HG03378 (cell line): Measurements from ENCODE around the gene OR8D4.
"Not testable (repeated sequence)": the region's sequence is repeated elsewhere in the genome, so short reads cannot be mapped to it uniquely, and the experiment has no call there.

Experiments
- ATAC-seq: cut with Tn5 transposase; IDR thresholded peaks from one replicate; pipeline ENCODE4 v1.9.1; 2021; ENCODE audit warnings: mild to moderate bottlenecking, moderate library complexity; ENCODE audit not compliant: unreplicated experiment

The OR8D4 gene

GRCh38 chr11:123901867-123902266, at the start of gene OR8D4:
Gene OR8D4 (plus strand): TSS chr11:123902167. CDS start chr11:123906432, 4,265 bp downstream.
- no peak for ATAC-seq

GRCh38 chr11:123852321-123852720, 49.6 kb upstream of the OR8D4 start:
- no peak for ATAC-seq

GRCh38 chr11:123853038-123853437, 48.9 kb upstream of the OR8D4 start:
- no peak for ATAC-seq

DNA sequence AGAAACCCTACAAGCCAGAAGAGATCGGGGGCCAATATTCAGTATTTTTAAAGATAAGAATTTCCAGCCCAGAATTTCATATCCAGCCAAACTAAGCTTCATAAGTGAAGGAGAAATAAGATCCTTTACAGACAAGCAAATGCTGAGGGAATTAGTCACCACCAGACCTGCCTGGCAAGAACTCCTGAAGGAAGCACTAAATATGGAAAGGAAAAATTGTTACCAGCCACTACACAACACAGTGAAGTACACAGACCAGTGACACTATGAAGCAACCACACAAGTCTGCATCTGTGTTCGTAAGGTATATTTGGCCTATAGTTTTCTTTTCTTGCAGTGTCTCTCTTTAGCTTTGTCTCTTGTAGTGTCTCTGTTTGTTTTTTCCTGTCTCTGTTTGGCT, 45.5 kb upstream of the OR8D4 start:
- no peak for ATAC-seq

DNA sequence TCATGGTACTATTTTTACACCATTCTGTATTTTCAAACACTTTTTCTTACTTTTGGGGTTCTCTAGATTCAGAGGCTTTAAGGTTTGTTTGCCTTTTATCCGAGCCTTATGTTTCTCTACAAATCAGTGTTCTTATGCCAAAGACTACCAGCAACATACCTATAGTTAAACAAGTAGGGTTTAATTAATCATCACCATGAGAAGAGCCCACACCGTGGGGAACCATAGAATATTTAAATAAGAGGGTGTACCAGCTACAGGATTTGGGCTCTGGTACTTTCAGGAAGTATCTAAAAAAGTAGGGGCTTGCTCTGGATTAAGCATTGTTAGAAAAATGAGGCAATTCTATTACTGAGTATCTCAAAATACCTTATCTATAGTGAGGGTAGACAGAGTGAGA, 42.2 kb upstream of the OR8D4 start:
- no peak for ATAC-seq

DNA sequence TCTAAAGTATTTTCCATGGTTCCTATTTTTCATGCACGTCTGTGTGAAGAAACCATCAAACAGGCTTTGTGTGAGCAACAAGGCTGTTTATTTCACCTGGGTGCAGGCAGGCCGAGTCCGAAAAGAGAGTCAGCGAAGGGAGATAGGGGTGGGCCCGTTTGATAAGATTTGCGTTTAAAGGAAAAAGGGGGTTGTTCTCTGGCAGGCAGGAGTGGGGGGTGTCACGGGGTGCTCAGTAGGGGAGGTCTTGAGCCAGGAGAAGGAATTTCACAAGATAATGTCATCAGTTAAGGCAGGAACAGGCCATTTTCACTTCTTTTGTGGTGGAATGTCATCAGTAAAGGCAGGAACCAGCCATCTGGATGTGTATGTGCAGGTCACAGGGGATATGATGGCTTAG, 36.7 kb upstream of the OR8D4 start:
- ATAC-seq, result not testable (repeated sequence)

- ATAC-seq, result not testable (repeated sequence)
These were observed 34.2 kb upstream of the OR8D4 start for GRCh38 chr11:123867795-123868194.

DNA sequence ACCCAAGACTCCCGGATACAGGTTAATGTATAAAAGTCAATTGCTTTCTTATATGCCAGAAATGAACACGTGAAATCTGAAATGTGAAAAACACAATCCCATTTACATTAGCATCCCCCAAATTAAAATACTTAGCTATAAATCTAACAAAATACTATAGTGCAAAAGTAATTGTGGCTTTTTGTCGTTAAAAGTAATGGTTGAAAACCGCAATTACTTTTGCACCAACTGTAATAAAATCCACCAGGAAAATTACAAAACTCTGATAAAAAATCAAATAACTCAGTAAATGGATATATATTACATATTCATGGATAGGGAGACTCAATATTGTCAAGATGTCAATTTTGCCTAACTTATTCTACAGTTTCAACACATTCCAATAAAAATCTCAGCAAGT, 21.1 kb upstream of the OR8D4 start:
- no peak for ATAC-seq

DNA sequence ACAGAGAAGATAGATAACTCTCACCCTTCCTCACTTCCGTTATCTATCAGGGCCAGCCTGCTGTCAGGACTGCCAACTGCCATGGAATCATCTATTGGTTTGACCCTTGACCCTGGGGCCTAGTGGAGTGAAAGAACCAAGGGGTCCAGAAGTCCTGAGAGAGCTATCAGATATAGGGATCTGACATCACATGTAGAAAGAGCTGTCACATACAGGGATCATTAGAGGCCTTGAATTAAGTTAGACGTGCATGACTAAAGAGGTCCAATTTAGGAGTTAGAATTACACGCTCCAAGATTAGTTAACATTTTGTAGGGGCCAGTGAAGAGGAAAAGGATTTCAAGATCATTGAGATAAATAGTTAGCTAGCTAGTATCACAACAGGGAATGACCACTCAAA, 16.4 kb upstream of the OR8D4 start, which contains the start of gene TMEM225:
Gene TMEM225, minus strand, starts transcription at position 101 of the 400 bp plus-strand sequence. CDS start 245 bp downstream, outside the sequence.
- ATAC-seq, result no peak

GRCh38 chr11:123892031-123892430, 9.9 kb upstream of the OR8D4 start:
- no peak for ATAC-seq

GRCh38 chr11:123899792-123900191, 2.2 kb upstream of the OR8D4 start:
- no peak for ATAC-seq

GRCh38 chr11:123903932-123904331, 2.0 kb downstream of the OR8D4 start:
- peak; percentile 78 for ATAC-seq

- ATAC-seq, result no peak
These were observed 3.0 kb downstream of the OR8D4 start for GRCh38 chr11:123904932-123905331.

GRCh38 chr11:123905826-123906225, 3.9 kb downstream of the OR8D4 start:
- no peak for ATAC-seq

DNA sequence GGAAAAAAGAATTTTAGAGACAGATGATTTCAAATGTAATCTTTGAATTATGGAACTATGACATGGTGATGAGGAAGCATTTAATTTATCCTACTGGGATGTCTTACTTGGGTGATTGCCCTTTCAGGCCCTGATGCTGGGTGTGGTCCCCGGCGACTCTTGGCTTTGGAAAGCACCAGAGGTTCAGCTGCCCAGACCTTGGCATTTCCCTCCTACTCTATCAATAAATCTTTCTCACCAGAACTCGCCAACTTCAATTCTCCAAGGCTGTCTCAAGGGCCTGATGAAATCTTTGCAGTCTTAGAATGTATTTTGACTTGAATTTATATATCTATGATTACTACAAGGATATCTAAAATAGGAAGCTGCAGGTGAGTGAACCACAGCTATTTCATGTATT, 19.0 kb downstream of the OR8D4 start:
- no peak for ATAC-seq

DNA sequence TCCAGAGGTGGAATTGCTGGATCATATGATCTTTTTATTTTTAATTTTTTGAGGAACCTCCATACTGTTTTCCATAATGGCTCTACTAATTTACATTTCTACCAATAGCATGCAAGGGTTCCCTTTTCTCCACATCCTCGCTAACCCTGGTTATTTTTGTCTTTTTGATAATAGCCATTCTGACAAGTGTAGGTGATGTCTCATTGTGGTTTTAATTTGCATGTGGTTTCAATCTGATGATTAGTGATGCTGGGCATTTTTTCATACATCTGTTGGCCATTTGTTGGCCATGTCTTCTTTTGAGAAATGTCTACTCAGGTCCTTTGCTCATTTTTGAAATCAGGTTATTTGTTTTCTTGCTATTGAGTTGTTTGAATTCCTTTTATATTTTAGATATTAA, 22.1 kb downstream of the OR8D4 start:
- ATAC-seq, result no peak

DNA sequence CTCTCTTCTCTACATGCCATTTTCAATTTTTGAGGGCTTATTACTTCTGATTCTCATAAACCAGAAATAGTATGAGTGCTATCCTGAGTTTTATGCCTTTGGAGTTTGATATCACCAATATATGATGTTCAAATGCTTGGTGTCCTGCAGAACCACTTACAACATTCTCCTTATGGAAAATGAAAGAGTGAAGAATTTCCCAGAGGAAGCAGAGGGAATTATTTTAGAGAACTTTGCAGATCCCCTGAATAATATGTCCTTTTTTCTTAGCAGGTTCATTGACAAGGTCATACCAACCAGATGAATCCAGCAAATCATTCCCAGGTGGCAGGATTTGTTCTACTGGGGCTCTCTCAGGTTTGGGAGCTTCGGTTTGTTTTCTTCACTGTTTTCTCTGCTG, 37.4 kb downstream of the OR8D4 start, which contains the start of gene OR4D5:
Gene OR4D5, plus strand, starts transcription at position 301 of the 400 bp plus-strand sequence. Its CDS starts 0 bp downstream, at position 301.
- no peak for ATAC-seq

DNA sequence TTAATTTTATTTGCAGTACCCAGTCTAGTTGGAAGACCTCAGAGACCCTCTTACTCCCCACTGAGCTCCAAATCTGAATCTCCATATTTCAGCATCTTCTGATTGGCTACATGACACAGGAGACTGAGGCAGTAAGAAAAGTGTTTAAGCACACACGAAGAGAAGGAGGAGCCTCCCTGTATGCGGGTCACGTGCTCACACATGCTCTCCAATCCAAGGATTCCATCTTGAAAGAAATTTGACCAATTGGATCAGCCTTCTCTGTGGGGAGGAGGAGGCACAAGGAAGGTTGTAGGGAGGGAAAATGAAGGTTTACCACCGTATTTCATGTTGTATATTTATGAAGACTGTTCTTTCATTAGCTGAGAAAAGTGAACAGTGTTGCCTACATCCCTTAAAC, 40.4 kb downstream of the OR8D4 start:
- ATAC-seq, result no peak

- no peak for ATAC-seq
These were observed 41.8 kb downstream of the OR8D4 start, which contains the start of gene OR6T1 for GRCh38 chr11:123943738-123944137. Gene OR6T1 (minus strand): TSS chr11:123943838. CDS start chr11:123943838, 0 bp downstream.

DNA sequence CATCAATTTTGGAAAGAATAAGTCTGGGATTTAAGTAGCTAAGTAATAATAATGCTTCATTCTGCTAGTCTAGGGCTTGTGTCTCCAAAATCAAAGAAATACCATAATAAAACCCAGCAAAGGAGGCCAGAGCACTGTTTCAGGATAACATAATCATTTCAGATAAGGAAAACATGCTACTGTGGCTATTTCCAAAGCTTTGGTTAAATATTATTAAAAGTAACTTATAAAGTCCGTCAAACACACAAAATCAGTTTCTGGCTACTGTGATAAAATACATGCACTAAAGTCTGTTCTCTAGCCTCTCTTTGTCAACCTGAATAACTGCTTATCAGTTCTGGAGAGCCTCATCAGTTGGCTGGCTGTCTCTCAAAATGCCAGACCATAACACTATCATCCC, 43.2 kb downstream of the OR8D4 start:
- no peak for ATAC-seq

- ATAC-seq, result no peak
These were observed 54.8 kb downstream of the OR8D4 start for GRCh38 chr11:123956752-123957151.
